HL-60/S4 (cell line): ENCODE results near the gene ZKSCAN8.
"Not testable (repeated sequence)": the region's sequence is repeated elsewhere in the genome, so short reads cannot be mapped to it uniquely, and the experiment has no call there.

ENCODE experiments used
- in situ Hi-C: fragments of 300-500 bp; cut with MboI; formaldehyde crosslinking; loops from 2 replicates; pipeline ENCODE4 v1.14.3; 2022; ENCODE audit warnings: low sequenced_read_pairs

Gene ZKSCAN8

GRCh38 chr6:28141500-28142329 is at the start of gene ZKSCAN8:
ZKSCAN8 (plus strand) TSS chr6:28141883; CDS start chr6:28148408, 6,525 bp downstream.
- in situ Hi-C loops = loop anchor here (25.0 kb wide), 1 partner anchor 221 kb away; no protein-coding TSS in a partner anchor

DNA sequence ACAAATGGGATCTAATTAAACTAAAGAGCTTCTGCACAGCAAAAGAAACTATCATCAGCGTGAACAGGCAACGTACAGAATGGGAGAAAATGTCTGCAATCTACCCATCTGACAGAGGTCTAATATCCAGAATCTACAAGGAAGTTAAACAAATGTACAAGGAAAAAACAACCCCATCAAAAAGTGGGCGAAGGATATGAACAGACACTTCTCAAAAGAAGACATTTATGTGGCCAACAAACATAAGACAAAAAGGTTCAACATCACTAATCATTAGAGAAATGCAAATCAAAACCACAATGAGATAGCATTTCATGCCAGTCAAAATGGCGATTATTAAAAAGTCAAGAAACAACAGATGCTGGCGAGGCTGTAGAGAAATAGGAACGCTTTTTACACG is 39.5 kb upstream of the ZKSCAN8 start:
- in situ Hi-C loops = not testable (repeated sequence)

- in situ Hi-C loops = not testable (repeated sequence)
These were observed 39.0 kb upstream of the ZKSCAN8 start for GRCh38 chr6:28102699-28103098.

DNA sequence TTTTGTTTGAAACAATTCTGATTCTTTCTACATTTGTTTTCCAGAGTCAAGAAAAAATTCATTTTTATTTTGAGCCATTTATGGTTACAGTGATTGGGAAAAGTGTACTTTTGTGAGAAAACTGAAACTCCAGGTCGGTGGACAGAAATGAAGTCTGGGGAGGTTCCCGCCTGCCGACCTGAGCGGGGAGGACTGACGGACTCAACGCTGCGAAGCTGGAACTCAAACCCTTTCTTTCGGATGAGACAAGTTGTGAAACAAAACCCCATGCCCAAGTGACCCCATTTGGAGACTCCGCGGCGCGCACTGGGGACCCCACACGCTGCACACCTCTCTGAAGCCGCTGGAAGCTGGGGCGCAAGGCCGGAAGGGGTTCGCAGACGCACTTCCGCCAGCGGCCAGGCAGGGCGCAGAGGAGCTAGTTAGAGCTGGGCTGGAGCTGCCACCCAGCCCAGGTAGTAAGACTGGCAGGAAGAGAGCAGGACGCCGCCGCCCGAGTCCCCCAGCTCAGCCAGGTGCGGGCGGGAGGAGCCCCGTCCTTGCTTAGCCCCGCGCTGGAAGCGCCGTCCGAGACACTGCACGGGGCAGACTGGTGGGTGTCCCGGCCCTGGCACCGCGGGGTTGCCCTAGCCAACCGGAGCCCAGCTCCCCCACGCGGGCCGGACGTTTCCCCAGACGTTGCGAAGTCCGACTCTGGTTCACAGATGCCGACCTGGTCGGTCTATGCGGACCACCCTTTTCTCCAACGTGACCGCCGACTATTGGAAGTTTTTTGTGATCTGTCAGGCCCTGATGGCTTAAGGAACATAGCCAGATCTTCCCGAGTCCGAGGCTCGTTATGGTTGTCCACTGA is 37.1 kb upstream of the ZKSCAN8 start:
- in situ Hi-C loops = no loop called here

DNA sequence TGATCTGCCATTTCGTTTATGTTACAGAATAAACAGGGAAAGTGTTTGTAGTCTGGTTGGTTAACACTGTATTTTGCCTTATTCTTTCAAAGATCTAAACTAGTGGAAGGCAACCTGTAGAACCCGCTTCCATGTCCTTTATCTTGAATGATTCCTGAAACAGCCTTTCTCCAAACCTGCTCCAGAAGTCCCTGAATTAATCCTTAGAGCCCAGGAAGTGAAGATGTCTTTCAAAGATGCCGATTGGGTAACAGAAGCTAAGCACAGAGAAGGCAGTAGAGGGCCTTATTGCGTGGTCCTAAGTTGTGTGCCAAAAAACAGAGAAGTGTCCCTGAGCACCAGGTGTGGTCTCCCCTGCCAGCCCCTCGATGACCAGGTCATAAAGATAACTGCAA is 36.4 kb upstream of the ZKSCAN8 start:
- in situ Hi-C loops = no loop called here

DNA sequence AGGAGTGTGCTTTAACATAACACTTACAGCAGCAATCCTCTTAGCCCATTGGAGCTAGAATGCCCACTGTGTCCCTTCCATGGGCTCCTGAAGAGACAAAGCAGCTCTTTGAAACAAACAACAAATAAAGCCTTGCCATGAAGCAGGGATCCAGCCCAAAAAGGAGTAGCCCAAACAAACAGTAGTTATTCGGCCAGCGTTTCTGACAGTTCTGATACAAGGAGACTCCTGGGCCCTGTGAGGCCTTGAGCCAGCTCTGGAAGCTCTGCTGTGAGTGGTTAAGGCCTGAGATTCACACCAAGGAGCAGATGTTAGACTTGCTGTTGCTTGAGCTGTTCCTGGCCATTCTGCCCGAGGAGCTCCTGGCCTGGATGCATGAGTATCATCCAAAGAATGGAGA is 34.2 kb upstream of the ZKSCAN8 start:
- in situ Hi-C loops = no loop called here

GRCh38 chr6:28111964-28112363 is 29.7 kb upstream of the ZKSCAN8 start:
- in situ Hi-C loops = no loop called here

GRCh38 chr6:28115799-28116198 is 25.9 kb upstream of the ZKSCAN8 start:
- in situ Hi-C loops = no loop called here

GRCh38 chr6:28117386-28118050 is 24.2 kb upstream of the ZKSCAN8 start:
- in situ Hi-C loops = no loop called here

- in situ Hi-C loops = no loop called here
These were observed 23.5 kb upstream of the ZKSCAN8 start for GRCh38 chr6:28118217-28118616.

DNA sequence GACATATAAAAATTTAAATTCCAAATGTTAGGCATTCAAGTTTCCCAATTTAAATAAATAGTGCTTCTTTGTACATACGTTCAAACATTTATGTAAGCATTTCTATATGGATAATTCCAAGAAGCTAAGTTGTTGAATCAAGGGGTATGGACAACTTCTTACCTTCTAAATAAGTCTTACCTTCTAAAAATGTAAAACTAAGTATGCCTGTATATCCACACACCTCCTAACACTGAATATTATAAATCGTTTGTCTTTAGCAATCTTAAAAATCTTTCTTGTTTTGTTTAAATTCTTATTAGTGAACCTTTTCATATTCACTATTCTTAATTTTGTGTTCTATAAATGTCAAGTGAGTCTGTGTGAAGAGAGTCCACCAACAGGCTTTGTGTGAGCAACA is 19.8 kb upstream of the ZKSCAN8 start:
- in situ Hi-C loops = no loop called here

DNA sequence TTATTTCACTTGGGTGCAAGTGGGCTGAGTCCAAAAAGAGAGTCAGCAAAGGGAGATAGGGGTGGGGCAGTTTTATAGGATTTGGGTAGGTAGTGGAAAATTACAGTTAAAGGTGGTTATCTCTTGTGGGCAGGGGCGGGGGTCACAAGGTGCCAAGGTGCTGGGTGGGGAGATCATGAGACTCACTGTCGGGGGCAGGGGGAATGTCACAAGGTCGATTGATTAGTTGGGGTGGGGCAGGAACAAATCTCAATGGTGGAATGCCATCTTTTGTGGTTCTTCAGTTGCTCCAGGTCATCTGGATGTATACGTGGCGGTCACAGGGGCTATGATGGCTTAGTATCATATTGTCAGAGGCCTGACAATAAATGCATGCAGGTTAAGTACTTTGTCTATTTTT is 19.4 kb upstream of the ZKSCAN8 start:
- in situ Hi-C loops = not testable (repeated sequence)

- in situ Hi-C loops = no loop called here
These were observed 17.2 kb upstream of the ZKSCAN8 start, which contains the start of gene ZSCAN16 for GRCh38 chr6:28124350-28124970. ZSCAN16 (plus strand) TSS chr6:28124609; CDS start chr6:28125444, 835 bp downstream.

DNA sequence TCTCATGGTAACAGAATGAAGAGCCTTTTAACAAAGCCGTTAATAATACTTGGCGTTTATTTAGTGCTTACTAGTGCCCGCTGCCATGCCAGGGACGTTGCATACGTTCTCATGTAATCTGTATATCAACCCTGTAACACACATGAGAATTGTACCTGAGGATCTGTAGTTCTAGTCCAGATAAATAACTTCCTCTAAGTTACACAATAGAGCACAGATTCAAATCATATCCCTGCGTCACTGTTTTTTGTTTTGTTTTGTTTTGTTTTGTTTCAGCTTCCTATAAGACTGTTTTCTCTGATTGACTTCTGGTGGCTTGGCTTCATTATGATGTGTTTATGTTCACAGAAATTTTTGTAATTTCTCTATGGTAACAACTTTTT is 16.7 kb upstream of the ZKSCAN8 start:
- in situ Hi-C loops = loop anchor here (25.0 kb wide), 1 partner anchor 237 kb away; no protein-coding TSS in a partner anchor

GRCh38 chr6:28125401-28125800 is 16.3 kb upstream of the ZKSCAN8 start:
- in situ Hi-C loops = loop anchor here (25.0 kb wide), 1 partner anchor 237 kb away; no protein-coding TSS in a partner anchor

DNA sequence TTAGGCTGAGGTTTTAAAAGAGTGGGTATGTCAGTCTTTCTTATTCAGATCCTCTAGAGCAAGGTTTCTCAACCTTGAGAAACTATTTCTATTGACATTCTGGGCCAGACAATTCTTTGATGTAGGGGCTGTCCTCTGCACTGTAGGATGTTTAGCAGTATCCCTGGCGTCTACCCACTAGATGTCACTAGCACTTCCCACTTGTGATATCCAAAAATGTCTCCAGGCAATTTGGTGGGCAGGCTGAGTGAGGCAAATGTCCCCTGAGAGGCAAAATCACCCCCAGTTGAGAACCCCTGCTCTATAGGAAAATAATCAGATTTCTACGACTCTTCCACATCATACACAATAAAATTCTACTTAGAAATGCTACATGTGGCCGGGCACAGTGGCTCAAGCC is 7.7 kb upstream of the ZKSCAN8 start:
- in situ Hi-C loops = loop anchor here (25.0 kb wide), 1 partner anchor 228 kb away; no protein-coding TSS in a partner anchor

DNA sequence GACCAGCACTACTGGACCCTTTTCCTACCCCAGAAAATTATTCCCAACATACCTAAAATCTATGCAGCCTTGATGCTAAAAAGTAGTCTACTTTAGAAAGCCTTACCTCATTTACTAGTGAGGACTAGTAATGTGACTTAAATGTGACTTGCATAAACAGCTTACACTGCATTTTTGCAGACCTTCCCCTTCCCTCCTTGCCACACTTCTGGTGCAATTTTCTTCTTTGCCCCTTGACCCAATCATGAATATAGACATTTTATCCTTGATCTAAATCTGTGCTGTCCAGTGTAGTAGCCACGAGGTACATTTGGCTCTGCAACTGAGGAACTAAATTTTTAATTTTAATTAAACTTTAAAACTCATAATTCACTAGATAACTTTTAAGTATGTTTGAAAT is 7.0 kb upstream of the ZKSCAN8 start:
- in situ Hi-C loops = loop anchor here (25.0 kb wide), 1 partner anchor 228 kb away; no protein-coding TSS in a partner anchor

GRCh38 chr6:28135393-28135792 is 6.3 kb upstream of the ZKSCAN8 start:
- in situ Hi-C loops = loop anchor here (25.0 kb wide), 1 partner anchor 227 kb away; no protein-coding TSS in a partner anchor

GRCh38 chr6:28136585-28137504 is 4.8 kb upstream of the ZKSCAN8 start:
- in situ Hi-C loops = loop anchor here (25.0 kb wide), 1 partner anchor 225 kb away; no protein-coding TSS in a partner anchor
